ENCODE data around the gene FOXQ1. TPM values are rescaled to one million over a fixed set of nuclear protein-coding genes. Genes with fewer than 3 reads are reported as not detected.

The FOXQ1 gene
- total RNA-seq, 2 experiments from 2014 or later, result not detected

- ChIA-PET POLR2A (interaction anchor here (0.7 kb wide), 1 partner anchor 132 kb away, joined by 3 read pairs; no protein-coding TSS in a partner anchor), CTCF (ENCODE audit: unreplicated experiment) (no interaction called here)
- Histone ChIP-seq H3K36me3 (ENCODE audit: insufficient read depth, low read length) (no peaks in the 10 kb centered on the region), H4K20me1 (ENCODE audit: insufficient read depth, low read length) (no peaks in the 10 kb centered on the region), H2AFZ (ENCODE audit: low read length) (no peak overlapping the region), H3K79me2 (ENCODE audit: insufficient read depth, low read depth, low read length) (no peaks in the 10 kb centered on the region), H3K4me2 (ENCODE audit: low read length) (no peak overlapping the region), H3K4me3 (ENCODE audit: low read depth, low read length, poor library complexity, severe bottlenecking) (no peak overlapping the region), H3K9me3 (ENCODE audit: low read length) (no peaks in the 10 kb centered on the region), H3K4me1 (ENCODE audit: insufficient read depth, low read length, poor library complexity, severe bottlenecking) (no peaks in the 10 kb centered on the region), H3K27ac (ENCODE audit: low read depth, low read length, poor library complexity, severe bottlenecking) (no peak overlapping the region), H3K9me2 (ENCODE audit: insufficient read depth, low read length) (no peaks in the 10 kb centered on the region)
- DNase-seq (ENCODE audit: low spot score), result no peak
- TF ChIP-seq CTCF (conservative IDR thresholded peaks at IDR 0.05; ENCODE audit: low read length) (no peak), EZH2phosphoT487 (IDR thresholded peaks at IDR 0.05; ENCODE audit: borderline replicate concordance, low read depth, low read length) (no peak)
- no TSS peak for BruUV-seq (replicated peaks)
- intact Hi-C loops (cut with micrococcal nuclease; ENCODE audit: unreplicated experiment), result no loop called here
Observed at GRCh38 chr6:1324936-1325335, 13.0 kb downstream of the FOXQ1 start.

GRCh38 chr6:1325461-1326309 is 13.8 kb downstream of the FOXQ1 start:
- no peaks in the 10 kb centered on the region for H3K9me2 ChIP-seq (ENCODE audit: insufficient read depth, low read length)
- H3K4me2 ChIP-seq (ENCODE audit: low read length), result no peak overlapping the region
- H3K27ac ChIP-seq (ENCODE audit: low read depth, low read length, poor library complexity, severe bottlenecking), result no peak overlapping the region
- no peaks in the 10 kb centered on the region for H4K20me1 ChIP-seq (ENCODE audit: insufficient read depth, low read length)
- H3K4me3 ChIP-seq (ENCODE audit: low read depth, low read length, poor library complexity, severe bottlenecking), result no peak overlapping the region
- no peaks in the 10 kb centered on the region for H3K4me1 ChIP-seq (ENCODE audit: insufficient read depth, low read length, poor library complexity, severe bottlenecking)
- H3K36me3 ChIP-seq (ENCODE audit: insufficient read depth, low read length), result no peaks in the 10 kb centered on the region
- no peak for TF ChIP-seq CTCF (conservative IDR thresholded peaks at IDR 0.05; ENCODE audit: low read length)
- no peak for TF ChIP-seq EZH2phosphoT487 (IDR thresholded peaks at IDR 0.05; ENCODE audit: borderline replicate concordance, low read depth, low read length)
- BruUV-seq (replicated peaks), result no TSS peak
- ChIA-PET CTCF (ENCODE audit: unreplicated experiment) (no interaction called here), POLR2A (interaction anchor here (0.7 kb wide), 1 partner anchor 131 kb away, joined by 3 read pairs; no protein-coding TSS in a partner anchor)
- H3K79me2 ChIP-seq (ENCODE audit: insufficient read depth, low read depth, low read length), result no peaks in the 10 kb centered on the region
- H2AFZ ChIP-seq (ENCODE audit: low read length), result no peak overlapping the region
- intact Hi-C loops (cut with micrococcal nuclease; ENCODE audit: unreplicated experiment), result no loop called here
- no peaks in the 10 kb centered on the region for H3K9me3 ChIP-seq (ENCODE audit: low read length)
- DNase-seq (ENCODE audit: low spot score), result no peak

- POLR2A ChIA-PET, result no interaction called here
Observed at GRCh38 chr6:1326535-1327121, 14.7 kb downstream of the FOXQ1 start.

More at GRCh38 chr6:1326535-1327121, 14.7 kb downstream of the FOXQ1 start:
- no peaks in the 10 kb centered on the region for H4K20me1 ChIP-seq (ENCODE audit: insufficient read depth, low read length)
- H2AFZ ChIP-seq (ENCODE audit: low read length), result no peak overlapping the region
- no peak for TF ChIP-seq CTCF (conservative IDR thresholded peaks at IDR 0.05; ENCODE audit: low read length)
- TF ChIP-seq EZH2phosphoT487 (IDR thresholded peaks at IDR 0.05; ENCODE audit: borderline replicate concordance, low read depth, low read length), result no peak
- CTCF ChIA-PET (ENCODE audit: unreplicated experiment), result no interaction called here
- H3K9me3 ChIP-seq (ENCODE audit: low read length), result no peaks in the 10 kb centered on the region
- no peaks in the 10 kb centered on the region for H3K4me1 ChIP-seq (ENCODE audit: insufficient read depth, low read length, poor library complexity, severe bottlenecking)
- H3K27ac ChIP-seq (ENCODE audit: low read depth, low read length, poor library complexity, severe bottlenecking), result no peak overlapping the region
- H3K9me2 ChIP-seq (ENCODE audit: insufficient read depth, low read length), result no peaks in the 10 kb centered on the region
- no peak overlapping the region for H3K4me3 ChIP-seq (ENCODE audit: low read depth, low read length, poor library complexity, severe bottlenecking)
- no peak for DNase-seq (ENCODE audit: low spot score)
- BruUV-seq (replicated peaks), result no TSS peak
- H3K4me2 ChIP-seq (ENCODE audit: low read length), result no peak overlapping the region
- H3K36me3 ChIP-seq (ENCODE audit: insufficient read depth, low read length), result no peaks in the 10 kb centered on the region
- intact Hi-C loops (cut with micrococcal nuclease; ENCODE audit: unreplicated experiment), result no loop called here
- no peaks in the 10 kb centered on the region for H3K79me2 ChIP-seq (ENCODE audit: insufficient read depth, low read depth, low read length)
